ENCODE results near the gene AGRP.

Gene AGRP

DNA sequence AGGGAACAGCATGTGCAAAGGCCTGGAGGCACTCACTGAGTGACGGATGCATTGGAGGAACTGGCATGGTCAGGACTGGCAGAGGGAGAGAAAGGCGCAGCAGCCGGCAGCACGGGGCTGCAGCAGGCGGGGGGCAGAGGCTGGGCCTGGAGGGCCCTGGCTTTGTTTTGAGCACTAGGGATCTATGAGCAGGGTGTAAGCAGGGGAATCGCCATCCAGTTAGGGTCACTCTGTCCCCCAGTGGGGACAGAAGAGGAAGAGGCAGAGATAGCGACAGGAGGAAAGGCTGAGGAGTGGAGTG is 38.3 kb downstream of the AGRP start:
- no peak for DNase-seq

DNA sequence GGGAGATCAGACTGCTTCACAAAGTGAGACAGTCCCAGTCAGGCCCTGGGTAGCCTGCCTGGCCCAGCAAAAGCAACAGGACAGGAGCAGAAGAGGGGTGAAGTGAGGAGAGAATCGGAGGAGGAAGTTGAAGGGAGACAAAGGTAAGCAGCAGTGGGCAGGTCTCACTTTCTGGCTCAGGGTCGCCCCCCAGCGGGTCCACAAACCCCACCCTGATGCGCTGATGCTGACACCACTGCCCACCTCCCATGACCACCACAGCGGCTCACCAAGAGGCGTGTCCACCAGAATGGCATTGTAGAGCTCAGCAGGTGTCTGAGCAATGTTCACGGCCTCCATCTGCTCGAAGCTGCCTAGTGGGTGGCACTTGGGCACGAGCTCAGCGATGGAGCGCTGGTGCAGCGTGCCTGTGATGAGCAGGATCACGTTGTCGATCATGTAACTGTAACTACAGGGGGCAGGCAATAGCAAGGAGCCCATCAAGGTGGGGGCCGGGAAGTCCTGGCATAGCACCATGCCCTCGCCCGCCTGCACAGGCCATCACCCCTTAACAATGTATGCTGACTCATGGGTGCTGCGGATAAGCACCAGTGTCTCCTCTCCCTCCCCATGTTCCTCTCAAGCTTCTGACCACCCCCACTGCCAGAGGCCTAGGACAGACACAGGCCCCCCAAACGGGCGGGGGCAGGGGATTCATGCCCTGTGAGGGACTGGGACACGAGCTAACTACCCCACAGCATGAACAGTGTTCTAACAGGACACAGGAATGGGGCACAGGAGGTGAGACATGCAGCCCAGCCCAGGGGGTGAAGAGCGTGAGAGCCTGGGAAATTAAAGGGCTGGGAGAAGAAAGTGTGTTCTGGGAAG is 38.9 kb downstream of the AGRP start:
- DNase-seq = no peak

DNA sequence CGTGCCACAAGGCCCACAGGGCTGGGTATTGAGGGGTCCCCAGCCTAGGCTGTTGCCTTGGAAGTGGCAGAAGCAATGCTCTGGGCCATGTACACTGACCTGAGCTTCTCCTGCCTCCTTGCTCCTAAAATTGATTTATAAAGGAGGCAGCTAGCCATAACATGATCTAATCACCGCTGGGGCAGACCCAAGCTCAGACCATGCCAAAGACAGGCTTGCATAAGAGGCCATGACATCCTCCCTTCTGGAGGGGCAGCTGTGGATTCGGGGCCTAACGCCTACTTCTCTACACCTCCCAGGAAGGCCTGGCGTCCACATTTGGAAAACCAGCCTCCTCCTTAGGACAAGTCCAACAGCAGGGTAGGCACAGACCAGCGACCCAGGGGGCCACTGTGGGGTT is 40.1 kb downstream of the AGRP start:
- no peak for DNase-seq

DNA sequence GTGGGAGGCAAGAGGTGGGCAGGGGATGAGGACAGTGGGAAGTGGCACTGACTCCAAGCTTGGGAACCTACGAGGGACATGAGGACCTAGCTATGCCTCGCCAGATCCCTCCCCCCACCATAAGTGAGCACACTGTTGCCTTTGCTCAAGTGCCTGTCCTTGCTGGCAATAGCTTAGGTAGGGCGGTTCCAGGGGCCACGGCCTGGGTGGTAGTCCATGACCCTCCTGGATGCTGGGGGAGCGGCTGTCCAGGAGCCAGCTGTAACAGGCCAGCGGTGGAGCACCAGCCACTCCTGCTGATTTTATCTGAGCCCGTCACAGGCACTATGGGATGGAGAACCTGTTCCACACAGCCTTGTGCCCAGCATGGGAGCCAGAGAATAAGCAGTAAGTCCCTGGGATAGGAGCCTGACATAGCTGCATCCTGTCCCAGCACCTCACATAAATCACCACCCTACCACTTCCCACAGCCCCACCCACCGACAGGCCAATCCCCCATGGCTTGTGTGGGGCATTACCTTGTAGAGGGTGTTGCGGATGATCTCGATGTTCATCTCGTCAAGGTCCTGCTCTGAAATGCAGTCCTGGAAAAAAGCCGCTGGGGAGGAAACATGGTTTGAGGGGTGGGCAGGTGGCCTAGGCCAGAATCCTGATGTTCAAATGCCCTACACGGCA is 40.6 kb downstream of the AGRP start:
- no peak for DNase-seq

DNA sequence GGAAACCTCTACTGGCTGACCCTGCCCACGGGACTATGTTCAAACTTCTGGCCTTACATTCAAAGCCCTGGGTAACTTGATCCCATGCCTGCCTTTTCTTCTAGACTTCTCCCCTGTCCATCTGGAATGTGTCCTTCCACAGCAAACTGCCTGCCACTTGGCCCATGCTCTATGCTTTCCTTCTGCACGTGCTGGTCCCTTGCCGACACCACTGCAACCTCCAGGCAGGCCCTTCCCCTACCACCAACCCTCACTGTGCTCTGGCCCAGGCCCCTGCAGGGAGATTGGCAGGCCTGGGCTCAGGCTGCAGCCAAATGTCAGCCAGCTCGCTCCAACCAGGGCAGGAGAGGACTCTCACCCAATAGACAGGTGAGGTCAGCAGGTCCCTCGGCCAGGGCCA is 41.4 kb downstream of the AGRP start:
- DNase-seq = no peak

DNA sequence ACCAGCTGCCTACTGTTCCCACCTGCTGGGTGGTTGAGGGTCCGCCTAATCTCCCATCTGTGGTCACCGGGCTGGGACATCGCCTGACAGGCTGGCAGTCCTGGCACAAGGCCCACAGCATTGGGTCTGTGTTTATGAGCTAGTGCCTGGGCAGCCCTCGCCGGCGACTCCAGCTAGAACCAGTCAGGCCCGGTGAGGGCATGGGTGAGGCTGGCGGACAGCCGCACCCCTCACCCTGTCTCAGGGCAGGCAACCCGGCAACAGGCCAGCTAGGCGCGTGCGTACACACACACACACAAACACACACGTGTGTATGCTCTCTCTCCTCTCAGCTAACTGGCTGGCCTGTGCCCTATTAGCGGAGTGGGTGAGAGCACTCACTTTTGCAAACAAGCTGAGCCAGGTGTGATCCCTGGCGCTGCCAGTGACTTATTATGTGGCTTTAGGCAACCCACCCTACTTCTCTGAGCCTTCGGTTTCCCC is 42.0 kb downstream of the AGRP start:
- DNase-seq = peak; percentile 93

DNA sequence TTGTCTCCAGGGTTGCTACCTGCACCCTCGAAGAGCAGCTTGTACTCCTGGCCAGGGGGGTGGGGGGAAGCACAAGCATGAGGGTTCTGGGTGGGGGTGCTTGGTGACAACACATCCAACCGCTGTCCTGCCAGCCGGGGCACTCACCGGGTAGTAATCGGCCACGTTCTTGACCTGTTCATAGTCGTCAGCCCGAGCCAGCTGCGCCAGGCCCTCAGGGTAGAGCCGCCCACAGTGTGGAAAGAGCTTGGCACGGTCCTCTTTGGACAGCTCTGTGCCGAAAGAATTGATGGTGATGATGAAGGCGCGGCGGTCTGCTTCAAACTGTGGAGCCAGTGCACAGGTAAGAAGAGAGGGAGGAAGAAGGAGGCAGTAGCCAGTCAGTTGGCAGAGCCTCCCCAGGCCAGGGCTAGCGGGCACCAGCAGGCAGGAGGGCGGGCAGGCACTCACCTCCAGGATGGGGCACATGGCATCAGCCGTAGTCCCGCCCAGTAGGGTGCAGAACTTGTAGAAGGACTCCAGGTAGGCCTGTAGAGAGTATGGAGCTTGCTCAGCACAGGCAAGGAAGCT is 44.4 kb downstream of the AGRP start:
- DNase-seq = no peak

DNA sequence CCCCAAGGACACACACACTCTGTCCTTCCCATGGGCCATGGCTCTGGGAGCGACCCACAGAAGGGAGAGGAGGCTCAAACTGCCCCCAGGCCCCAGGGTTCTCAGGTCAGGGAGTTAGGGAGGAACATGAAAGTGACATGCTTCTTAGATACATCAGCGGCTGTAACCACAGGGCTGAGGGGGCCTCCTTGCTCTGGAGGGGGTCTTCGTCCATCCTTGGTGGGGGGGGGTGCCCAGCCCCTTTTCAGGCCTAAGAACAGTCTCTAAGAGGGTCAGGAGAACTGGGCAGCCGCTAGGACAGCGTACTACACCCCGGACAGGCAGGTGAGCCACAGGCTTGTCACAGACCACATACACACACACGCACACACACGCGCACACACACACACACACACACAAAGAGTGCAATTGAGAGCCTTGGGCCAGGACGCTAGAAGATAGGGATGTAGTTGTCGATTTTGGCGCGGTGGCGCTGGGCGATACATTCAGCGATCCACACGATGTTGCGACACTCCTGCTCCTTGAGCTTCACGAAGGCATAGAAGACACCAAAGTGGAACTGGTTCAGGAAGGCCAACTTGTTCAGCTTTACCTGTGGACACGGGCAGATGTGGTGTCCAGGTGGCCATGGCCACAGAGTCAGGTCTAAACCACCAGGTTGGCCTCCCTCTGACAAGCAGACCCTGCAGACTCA is 45.1 kb downstream of the AGRP start:
- DNase-seq = no peak

DNA sequence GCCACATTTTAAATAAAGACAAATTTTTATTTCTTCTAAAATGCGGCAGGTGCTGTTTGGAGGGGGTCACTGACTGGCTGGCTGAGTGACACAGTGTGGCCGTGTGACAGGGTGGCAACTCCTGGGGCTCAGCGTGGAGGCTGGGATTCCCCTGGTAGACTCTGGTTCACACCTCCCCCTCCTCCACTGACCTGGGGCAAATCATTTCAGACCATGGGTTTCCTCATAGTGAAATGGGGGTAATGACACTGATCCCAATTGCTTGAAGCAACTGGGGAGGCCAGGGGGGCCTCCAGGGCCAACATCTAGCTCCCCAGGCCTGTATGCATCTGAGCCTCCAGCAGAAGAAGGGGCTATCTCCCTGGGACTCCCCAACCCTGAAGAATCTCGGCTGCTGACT is 45.8 kb downstream of the AGRP start:
- DNase-seq = no peak

DNA sequence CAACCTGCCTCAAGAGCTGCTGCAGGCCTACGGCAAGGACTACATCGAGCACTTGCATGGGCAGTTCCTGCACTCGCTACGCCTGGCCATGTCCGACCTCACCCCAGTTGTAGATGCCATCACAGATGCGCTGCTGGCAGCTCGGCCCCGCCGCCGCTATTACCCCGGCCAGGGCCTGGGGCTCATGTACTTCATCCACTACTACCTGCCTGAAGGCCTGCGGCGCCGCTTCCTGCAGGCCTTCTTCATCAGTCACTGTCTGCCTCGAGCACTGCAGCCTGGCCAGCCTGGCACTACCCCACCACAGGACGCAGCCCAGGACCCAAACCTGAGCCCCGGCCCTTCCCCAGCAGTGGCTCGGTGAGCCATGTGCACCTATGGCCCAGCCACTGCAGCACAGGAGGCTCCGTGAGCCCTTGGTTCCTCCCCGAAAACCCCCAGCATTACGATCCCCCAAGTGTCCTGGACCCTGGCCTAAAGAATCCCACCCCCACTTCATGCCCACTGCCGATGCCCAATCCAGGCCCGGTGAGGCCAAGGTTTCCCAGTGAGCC is 46.6 kb downstream of the AGRP start:
- DNase-seq = no peak

DNA sequence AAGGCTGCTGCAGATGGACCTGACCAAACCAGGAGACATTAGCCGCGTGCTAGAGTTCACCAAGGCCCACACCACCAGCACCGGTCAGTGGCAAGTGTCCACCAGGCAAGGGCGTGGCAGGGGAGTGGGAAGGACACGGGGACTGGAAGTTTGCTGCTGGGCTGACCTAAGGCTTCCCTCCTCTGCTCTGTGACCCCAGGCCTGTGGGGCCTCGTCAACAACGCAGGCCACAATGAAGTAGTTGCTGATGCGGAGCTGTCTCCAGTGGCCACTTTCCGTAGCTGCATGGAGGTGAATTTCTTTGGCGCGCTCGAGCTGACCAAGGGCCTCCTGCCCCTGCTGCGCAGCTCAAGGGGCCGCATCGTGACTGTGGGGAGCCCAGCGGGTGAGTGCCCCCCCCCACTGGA is 47.6 kb downstream of the AGRP start:
- DNase-seq = no peak

DNA sequence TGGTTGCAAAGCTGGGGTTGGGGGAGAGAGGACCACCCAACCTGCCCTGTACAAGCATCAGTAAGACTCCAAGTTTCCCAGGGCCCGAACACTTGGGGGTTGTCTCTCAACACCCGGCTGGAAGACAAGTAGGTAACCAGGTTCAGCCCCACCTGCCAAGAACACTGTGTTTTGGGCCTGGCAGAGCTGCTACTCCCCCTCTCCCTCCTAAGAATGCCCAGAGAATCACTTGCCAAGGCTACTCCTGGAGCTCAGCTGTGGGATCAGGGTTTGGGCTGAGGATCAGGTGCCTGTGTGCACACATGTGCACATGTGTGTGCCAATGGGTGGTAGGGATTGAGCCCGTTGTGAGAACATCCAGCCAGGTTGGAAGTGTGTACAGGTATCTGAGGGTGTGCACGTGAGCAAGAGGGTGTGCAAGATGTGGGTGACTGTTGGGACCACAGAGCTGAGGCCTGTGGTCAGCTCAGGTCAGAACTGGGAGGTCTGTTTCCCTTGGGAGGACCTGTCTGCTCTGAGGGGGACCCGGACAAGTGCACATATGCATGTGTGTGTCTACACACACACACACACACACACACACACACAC is 50.1 kb downstream of the AGRP start:
- DNase-seq = no peak
